ENCODE results near the gene ITPRID2.

The ITPRID2 gene

DNA sequence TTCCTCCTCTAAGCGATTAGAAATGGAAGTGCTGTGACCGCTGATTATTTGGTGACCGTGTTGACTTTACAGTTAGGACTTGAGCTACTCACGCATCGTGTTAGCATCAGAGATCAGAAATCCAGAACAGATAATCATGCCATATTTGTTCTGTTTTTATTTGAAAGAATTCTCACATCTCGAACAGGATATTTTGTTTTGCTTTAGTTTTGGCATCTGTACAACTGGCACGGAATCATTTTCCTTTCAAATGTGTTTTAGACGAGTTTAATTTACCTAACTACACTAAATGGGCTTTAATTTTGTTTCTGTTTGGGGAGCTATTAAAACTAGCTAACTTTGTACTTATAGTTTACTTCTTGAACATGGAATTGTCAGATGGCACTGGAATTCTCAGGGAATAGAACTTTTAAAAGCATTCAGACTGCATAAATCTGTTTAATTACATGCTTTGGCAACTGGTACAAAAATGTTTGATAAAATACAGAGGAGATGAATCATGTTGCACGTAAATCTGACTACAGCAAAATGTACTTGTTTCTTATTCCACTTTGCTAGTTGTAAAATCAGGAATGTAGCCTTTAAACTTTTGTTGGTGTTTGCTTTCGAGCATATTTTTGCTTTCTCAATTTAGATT lies 1.4 kb downstream of the ITPRID2 start:
- H3K27me3 ChIP-seq (replicated peaks; ENCODE audit: control insufficient read depth, insufficient read depth, low read length, poor library complexity, severe bottlenecking) = no peaks in the 10 kb centered on the region
- no peak for DNase-seq

DNA sequence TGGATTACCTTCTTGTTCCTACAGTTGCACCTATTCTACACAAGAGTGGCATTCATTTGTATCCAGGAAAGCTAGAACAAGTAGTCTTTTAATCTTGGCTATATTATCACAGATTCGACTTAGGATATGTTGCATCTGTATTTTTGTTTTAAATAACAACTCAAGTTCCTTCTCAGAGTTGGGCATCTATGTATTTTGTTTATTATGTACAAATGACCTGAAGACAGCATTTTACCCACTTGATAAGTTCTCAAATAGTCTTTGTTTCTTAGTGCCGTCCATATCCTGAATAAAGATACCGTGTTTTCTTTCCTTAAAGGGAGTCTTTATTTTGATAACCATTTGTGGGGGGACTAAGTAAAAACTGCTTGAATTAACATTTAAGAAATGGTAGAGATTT lies 2.9 kb downstream of the ITPRID2 start:
- H3K36me3 ChIP-seq (ENCODE audit: control insufficient read depth, insufficient read depth, low read length) = no peaks in the 10 kb centered on the region
- peaks cover 11% of the 10 kb centered on the region for H3K4me1 ChIP-seq (ENCODE audit: control insufficient read depth, insufficient read depth, low read length, poor library complexity, severe bottlenecking)
- H3K4me3 ChIP-seq (ENCODE audit: insufficient read depth, low read depth, low read length, poor library complexity, severe bottlenecking) = no peak overlapping the region
- H3K9me3 ChIP-seq (ENCODE audit: control insufficient read depth, low read length) = no peaks in the 10 kb centered on the region
- no peak for DNase-seq
- no peak overlapping the region for H3K27ac ChIP-seq (ENCODE audit: insufficient read depth, low read length, poor library complexity, severe bottlenecking)
- no peaks in the 10 kb centered on the region for H3K27me3 ChIP-seq (replicated peaks; ENCODE audit: control insufficient read depth, insufficient read depth, low read length, poor library complexity, severe bottlenecking)

More for the DNA sequence above, 1.4 kb downstream of the ITPRID2 start:
- Histone ChIP-seq H3K9me3 (ENCODE audit: control insufficient read depth, low read length) (no peaks in the 10 kb centered on the region), H3K4me3 (ENCODE audit: insufficient read depth, low read depth, low read length, poor library complexity, severe bottlenecking) (peak overlapping the region; percentile 87), H3K36me3 (ENCODE audit: control insufficient read depth, insufficient read depth, low read length) (no peaks in the 10 kb centered on the region), H3K4me1 (ENCODE audit: control insufficient read depth, insufficient read depth, low read length, poor library complexity, severe bottlenecking) (peaks cover 11% of the 10 kb centered on the region), H3K27ac (ENCODE audit: insufficient read depth, low read length, poor library complexity, severe bottlenecking) (no peak overlapping the region)

DNA sequence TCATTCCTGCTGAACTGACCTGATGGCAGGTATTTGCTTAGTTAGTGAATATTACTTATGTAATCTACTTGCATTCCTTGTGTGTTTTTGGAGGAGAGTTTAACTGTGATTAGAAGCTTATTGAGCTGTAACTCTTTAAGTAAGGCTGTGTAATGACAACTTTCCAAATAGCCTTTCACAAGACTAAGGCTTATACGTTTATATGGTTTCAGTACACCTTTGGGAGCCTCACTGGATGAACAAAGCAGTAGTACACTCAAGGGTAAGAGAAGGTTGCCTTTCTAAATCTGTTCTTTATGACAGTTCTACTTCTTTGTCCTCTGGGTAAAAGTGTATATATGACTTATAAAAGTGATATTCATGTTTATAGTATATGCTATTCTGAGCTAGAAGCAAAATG lies 4.3 kb downstream of the ITPRID2 start:
- no peak overlapping the region for H3K4me3 ChIP-seq (ENCODE audit: insufficient read depth, low read depth, low read length, poor library complexity, severe bottlenecking)
- peaks cover 14% of the 10 kb centered on the region for H3K4me1 ChIP-seq (ENCODE audit: control insufficient read depth, insufficient read depth, low read length, poor library complexity, severe bottlenecking)
- H3K27ac ChIP-seq (ENCODE audit: insufficient read depth, low read length, poor library complexity, severe bottlenecking) = no peak overlapping the region
- H3K36me3 ChIP-seq (ENCODE audit: control insufficient read depth, insufficient read depth, low read length) = no peaks in the 10 kb centered on the region
- H3K9me3 ChIP-seq (ENCODE audit: control insufficient read depth, low read length) = no peaks in the 10 kb centered on the region
- no peak for DNase-seq
- no peaks in the 10 kb centered on the region for H3K27me3 ChIP-seq (replicated peaks; ENCODE audit: control insufficient read depth, insufficient read depth, low read length, poor library complexity, severe bottlenecking)

DNA sequence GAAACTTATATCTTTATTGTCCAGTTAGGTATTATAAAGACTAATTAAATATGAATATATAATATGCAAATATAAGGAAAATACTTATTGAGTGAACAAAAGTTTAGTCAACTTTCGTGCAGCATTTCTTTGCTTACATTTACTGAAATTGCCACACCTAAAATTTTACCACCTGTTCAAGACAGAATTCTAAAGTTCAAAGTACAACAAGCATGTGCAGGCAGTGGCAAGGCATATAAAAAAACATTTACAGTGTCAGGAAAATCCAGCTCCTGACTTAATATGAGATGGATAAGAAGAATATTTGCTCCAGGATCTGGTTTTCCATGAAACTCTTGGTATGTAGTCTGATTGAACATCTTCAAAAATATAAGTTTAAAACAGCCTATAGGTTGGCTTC lies 4.8 kb downstream of the ITPRID2 start:
- no peak for DNase-seq
- no peaks in the 10 kb centered on the region for H3K36me3 ChIP-seq (ENCODE audit: control insufficient read depth, insufficient read depth, low read length)
- H3K9me3 ChIP-seq (ENCODE audit: control insufficient read depth, low read length) = no peaks in the 10 kb centered on the region
- no peak overlapping the region for H3K27ac ChIP-seq (ENCODE audit: insufficient read depth, low read length, poor library complexity, severe bottlenecking)
- H3K4me1 ChIP-seq (ENCODE audit: control insufficient read depth, insufficient read depth, low read length, poor library complexity, severe bottlenecking) = peaks cover 14% of the 10 kb centered on the region
- H3K27me3 ChIP-seq (replicated peaks; ENCODE audit: control insufficient read depth, insufficient read depth, low read length, poor library complexity, severe bottlenecking) = no peaks in the 10 kb centered on the region
- H3K4me3 ChIP-seq (ENCODE audit: insufficient read depth, low read depth, low read length, poor library complexity, severe bottlenecking) = no peak overlapping the region

DNA sequence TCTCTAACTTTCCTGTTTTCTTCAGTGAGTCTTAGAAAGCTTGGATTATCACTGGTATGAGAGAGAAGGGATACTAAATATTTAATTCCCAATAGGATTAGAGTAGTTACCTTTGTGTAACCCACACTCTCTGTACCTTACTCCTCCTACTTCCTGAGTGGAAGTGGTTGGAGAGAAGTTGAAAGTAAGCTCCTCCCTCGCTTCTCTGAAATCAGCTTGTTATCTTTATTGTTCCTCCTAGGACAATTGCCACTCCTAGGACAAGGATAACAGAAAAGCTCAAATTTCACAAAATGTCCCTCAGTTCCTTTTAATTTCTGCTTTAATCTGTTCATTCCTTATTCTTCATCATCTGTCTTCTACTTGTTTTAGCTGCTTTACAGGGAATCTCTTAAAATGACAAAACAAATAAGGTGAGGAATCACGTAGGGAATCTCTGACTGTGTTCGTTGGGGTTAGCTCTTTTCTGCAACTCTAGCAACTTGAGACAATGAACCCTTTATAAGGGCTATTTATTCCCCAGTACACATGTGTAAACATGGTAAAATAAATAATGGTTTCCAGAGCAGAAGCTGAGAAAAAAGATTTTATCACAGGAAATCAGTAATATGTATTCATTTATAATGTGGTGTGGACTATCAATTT lies 8.6 kb downstream of the ITPRID2 start:
- Histone ChIP-seq H3K27ac (ENCODE audit: insufficient read depth, low read length, poor library complexity, severe bottlenecking) (no peak overlapping the region), H3K9me3 (ENCODE audit: control insufficient read depth, low read length) (no peaks in the 10 kb centered on the region), H3K27me3 (replicated peaks; ENCODE audit: control insufficient read depth, insufficient read depth, low read length, poor library complexity, severe bottlenecking) (no peaks in the 10 kb centered on the region), H3K36me3 (ENCODE audit: control insufficient read depth, insufficient read depth, low read length) (no peaks in the 10 kb centered on the region), H3K4me1 (ENCODE audit: control insufficient read depth, insufficient read depth, low read length, poor library complexity, severe bottlenecking) (peaks cover 3% of the 10 kb centered on the region), H3K4me3 (ENCODE audit: insufficient read depth, low read depth, low read length, poor library complexity, severe bottlenecking) (no peak overlapping the region)
- no peak for DNase-seq

DNA sequence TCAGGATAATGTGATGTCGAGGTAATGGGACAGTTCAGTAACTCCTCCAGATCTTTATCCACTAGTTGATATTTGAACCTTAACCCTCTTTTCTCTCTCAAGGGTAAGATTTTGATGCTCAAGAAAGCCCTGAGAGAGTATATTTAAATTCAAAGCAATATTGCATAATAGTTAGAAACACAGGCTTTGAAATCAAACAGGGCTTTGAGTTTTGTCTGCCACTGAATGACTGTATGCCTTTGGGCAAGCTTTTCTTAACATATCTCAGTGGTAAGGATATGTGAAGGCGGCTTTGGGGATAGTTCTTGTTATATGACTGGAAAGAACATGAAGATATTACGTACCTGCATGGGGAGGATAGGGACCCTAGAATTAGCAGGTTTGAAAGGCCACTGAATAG lies 11.1 kb downstream of the ITPRID2 start:
- no peak for DNase-seq
- Histone ChIP-seq H3K27ac (ENCODE audit: insufficient read depth, low read length, poor library complexity, severe bottlenecking) (no peak overlapping the region), H3K4me1 (ENCODE audit: control insufficient read depth, insufficient read depth, low read length, poor library complexity, severe bottlenecking) (peaks cover 3% of the 10 kb centered on the region), H3K4me3 (ENCODE audit: insufficient read depth, low read depth, low read length, poor library complexity, severe bottlenecking) (no peak overlapping the region), H3K9me3 (ENCODE audit: control insufficient read depth, low read length) (no peaks in the 10 kb centered on the region), H3K27me3 (replicated peaks; ENCODE audit: control insufficient read depth, insufficient read depth, low read length, poor library complexity, severe bottlenecking) (no peaks in the 10 kb centered on the region), H3K36me3 (ENCODE audit: control insufficient read depth, insufficient read depth, low read length) (no peaks in the 10 kb centered on the region)

DNA sequence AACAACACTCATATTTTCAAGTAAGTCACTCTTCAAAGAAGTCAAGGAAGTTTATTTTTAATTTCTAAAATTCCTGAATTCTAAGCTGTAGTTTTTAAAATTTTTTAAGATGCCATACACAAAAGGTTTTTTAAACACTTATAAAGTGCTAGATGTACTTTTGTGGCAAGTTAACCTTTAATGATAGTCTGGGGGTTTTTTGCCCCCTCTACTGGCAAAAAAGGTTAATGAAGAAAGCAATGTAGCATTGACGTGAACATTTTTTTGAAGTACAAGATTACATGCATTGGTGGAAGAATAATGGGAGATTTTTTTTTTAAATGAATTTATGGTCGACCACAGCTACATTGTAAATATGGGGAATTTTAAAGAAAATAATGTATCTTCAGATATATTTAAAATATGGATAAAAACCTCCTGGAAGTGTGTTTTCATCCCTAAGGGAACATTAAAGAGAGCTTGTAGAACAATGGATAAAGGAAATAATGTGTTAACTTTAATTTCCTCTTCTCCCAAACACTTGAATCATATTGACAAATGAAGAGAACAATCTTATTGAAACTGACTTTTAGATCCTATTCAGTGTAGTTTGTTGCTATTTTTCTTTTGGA lies 12.6 kb downstream of the ITPRID2 start:
- H3K27ac ChIP-seq (ENCODE audit: insufficient read depth, low read length, poor library complexity, severe bottlenecking) = no peak overlapping the region
- no peak overlapping the region for H3K4me3 ChIP-seq (ENCODE audit: insufficient read depth, low read depth, low read length, poor library complexity, severe bottlenecking)
- peaks cover 3% of the 10 kb centered on the region for H3K4me1 ChIP-seq (ENCODE audit: control insufficient read depth, insufficient read depth, low read length, poor library complexity, severe bottlenecking)
- no peaks in the 10 kb centered on the region for H3K36me3 ChIP-seq (ENCODE audit: control insufficient read depth, insufficient read depth, low read length)
- H3K9me3 ChIP-seq (ENCODE audit: control insufficient read depth, low read length) = no peaks in the 10 kb centered on the region
- DNase-seq = no peak
- no peaks in the 10 kb centered on the region for H3K27me3 ChIP-seq (replicated peaks; ENCODE audit: control insufficient read depth, insufficient read depth, low read length, poor library complexity, severe bottlenecking)

DNA sequence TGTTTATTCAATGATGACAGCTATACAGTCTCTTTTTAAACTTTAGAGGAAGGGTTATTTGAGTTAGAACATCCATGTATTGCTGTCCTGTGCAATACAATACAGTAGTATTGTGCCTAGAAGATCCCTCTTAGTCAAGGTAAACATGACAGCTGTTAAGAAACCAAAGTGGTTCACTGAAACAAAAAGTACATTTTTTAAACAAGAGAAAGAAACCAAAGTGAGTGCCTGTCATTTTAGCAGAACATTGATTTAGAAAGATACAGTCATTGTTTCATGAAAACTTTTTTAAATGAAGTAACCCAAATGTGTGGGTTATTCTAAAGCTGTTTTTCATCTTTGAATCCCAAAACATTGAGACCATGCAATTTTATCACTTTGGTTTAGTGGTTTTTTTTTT lies 15.5 kb downstream of the ITPRID2 start:
- H3K27ac ChIP-seq (ENCODE audit: insufficient read depth, low read length, poor library complexity, severe bottlenecking) = no peak overlapping the region
- no peak for DNase-seq
- no peaks in the 10 kb centered on the region for H3K9me3 ChIP-seq (ENCODE audit: control insufficient read depth, low read length)
- H3K36me3 ChIP-seq (ENCODE audit: control insufficient read depth, insufficient read depth, low read length) = no peaks in the 10 kb centered on the region
- H3K27me3 ChIP-seq (replicated peaks; ENCODE audit: control insufficient read depth, insufficient read depth, low read length, poor library complexity, severe bottlenecking) = no peaks in the 10 kb centered on the region
- no peak overlapping the region for H3K4me3 ChIP-seq (ENCODE audit: insufficient read depth, low read depth, low read length, poor library complexity, severe bottlenecking)
- no peaks in the 10 kb centered on the region for H3K4me1 ChIP-seq (ENCODE audit: control insufficient read depth, insufficient read depth, low read length, poor library complexity, severe bottlenecking)

DNA sequence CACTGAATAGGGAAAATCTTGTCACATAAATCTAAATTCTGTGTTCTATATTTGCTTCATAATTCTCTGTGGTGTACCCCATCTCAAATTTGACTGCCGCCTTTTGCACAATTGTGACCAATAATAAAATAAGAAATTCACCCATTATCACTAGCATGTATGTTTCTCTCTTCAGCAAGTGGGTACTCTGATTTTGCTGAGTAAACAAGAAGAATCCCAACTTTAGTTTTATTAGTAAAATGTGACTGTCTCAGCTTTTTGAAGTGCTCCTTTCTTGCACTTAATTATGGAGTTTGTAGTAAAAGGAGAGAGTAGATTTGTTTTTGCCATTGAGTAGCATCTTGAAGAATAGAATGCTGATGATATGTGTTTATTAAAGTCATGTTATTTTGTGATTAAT lies 16.1 kb downstream of the ITPRID2 start:
- H3K27ac ChIP-seq (ENCODE audit: insufficient read depth, low read length, poor library complexity, severe bottlenecking) = no peak overlapping the region
- no peaks in the 10 kb centered on the region for H3K36me3 ChIP-seq (ENCODE audit: control insufficient read depth, insufficient read depth, low read length)
- H3K27me3 ChIP-seq (replicated peaks; ENCODE audit: control insufficient read depth, insufficient read depth, low read length, poor library complexity, severe bottlenecking) = no peaks in the 10 kb centered on the region
- H3K4me1 ChIP-seq (ENCODE audit: control insufficient read depth, insufficient read depth, low read length, poor library complexity, severe bottlenecking) = no peaks in the 10 kb centered on the region
- no peaks in the 10 kb centered on the region for H3K9me3 ChIP-seq (ENCODE audit: control insufficient read depth, low read length)
- no peak for DNase-seq
- H3K4me3 ChIP-seq (ENCODE audit: insufficient read depth, low read depth, low read length, poor library complexity, severe bottlenecking) = no peak overlapping the region

DNA sequence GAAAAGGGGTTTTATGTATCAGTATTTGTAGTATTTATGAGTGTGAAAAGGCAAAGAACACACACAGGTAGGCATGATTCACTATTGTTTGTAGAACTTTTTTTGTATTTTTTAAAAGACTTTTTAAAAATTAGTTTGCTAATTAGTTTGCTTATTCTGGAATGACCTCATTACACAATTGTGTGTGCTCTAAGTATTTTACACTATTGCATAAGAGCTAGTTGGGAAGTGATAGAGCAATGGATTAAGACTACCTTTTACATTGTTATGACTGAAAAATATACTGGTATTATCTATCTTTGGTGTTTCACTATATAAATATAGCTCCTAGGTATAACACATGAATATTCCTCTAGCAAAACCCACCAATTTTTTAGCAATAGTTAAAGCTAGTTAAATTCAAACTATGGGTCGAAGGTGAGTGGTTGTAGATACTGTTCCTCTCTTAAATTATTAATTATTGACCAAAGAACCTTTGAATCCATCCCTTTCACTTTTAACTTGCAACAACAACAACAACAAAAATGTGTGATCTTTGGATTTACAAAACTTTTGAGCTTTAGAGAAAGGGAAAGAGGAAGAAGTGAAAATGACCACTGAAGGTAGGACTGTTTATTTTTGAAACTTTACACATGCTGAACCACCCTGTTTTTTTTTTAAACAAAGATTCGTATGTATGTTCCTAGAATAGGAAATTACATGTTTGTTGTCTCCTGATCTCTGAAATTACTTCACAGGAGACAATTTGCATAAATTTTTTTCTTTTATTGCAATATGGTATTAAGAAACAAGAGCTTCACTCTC lies 18.7 kb downstream of the ITPRID2 start:
- H3K27ac ChIP-seq (ENCODE audit: insufficient read depth, low read length, poor library complexity, severe bottlenecking) = no peak overlapping the region
- H3K4me1 ChIP-seq (ENCODE audit: control insufficient read depth, insufficient read depth, low read length, poor library complexity, severe bottlenecking) = no peaks in the 10 kb centered on the region
- H3K36me3 ChIP-seq (ENCODE audit: control insufficient read depth, insufficient read depth, low read length) = peaks cover 2% of the 10 kb centered on the region
- DNase-seq = no peak
- H3K4me3 ChIP-seq (ENCODE audit: insufficient read depth, low read depth, low read length, poor library complexity, severe bottlenecking) = no peak overlapping the region
- no peaks in the 10 kb centered on the region for H3K27me3 ChIP-seq (replicated peaks; ENCODE audit: control insufficient read depth, insufficient read depth, low read length, poor library complexity, severe bottlenecking)
- H3K9me3 ChIP-seq (ENCODE audit: control insufficient read depth, low read length) = no peaks in the 10 kb centered on the region
